Measurements from ENCODE around the gene SORCS3. TPM values are rescaled to one million over a fixed set of nuclear protein-coding genes. Genes with fewer than 3 reads are reported as not detected.

Gene SORCS3
- polyA plus RNA-seq, 1 donor from 2014 or later = 9.8 TPM

DNA sequence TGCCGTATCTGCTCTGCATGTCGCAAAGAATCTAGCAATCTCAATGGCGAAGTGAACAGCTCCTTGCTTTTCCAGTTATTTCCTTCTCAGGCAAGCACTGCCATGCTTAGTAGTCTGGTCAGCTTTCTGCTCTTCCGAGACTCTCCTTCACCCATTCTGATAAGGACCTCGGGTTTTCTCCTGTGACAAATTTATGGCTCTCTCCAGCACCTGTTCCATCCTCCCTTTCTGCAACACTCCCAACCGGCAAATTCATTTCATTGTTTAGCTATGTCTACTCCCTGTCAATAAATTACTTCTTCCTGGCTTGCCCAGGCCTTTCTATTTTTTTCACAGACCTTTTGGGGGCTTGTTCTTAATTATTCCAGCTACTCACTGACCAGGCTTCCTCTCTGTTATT is 252.6 kb downstream of the SORCS3 start:
- H3K36me3 ChIP-seq (ENCODE audit: insufficient read depth, low read length) = no peaks in the 10 kb centered on the region
- H3K9ac ChIP-seq (ENCODE audit: low read length) = no peak overlapping the region
- no peak overlapping the region for H2AFZ ChIP-seq (ENCODE audit: low read depth, low read length)
- no peaks in the 10 kb centered on the region for H4K20me1 ChIP-seq (ENCODE audit: insufficient read depth)
- no peak overlapping the region for H3K4me2 ChIP-seq (ENCODE audit: low read length)
- no peak for TF ChIP-seq EZH2 (IDR thresholded peaks at IDR 0.05; ENCODE audit: borderline replicate concordance, insufficient read depth, low read length, poor library complexity, severe bottlenecking)
- no peak for TF ChIP-seq POLR2AphosphoS5 (IDR thresholded peaks at IDR 0.05)
- H3K27me3 ChIP-seq (ENCODE audit: insufficient read depth, low read depth, low read length) = no peaks in the 10 kb centered on the region
- H3K9me2 ChIP-seq (ENCODE audit: insufficient read depth, low read length) = no peaks in the 10 kb centered on the region
- H3K79me2 ChIP-seq (replicated peaks; ENCODE audit: insufficient read depth, low read length) = no peaks in the 10 kb centered on the region
- H3F3A ChIP-seq (ENCODE audit: insufficient read depth, low read length, poor library complexity, severe bottlenecking) = no peaks in the 10 kb centered on the region
- peaks cover 6% of the 10 kb centered on the region for H3K9me3 ChIP-seq (ENCODE audit: low read length)
- H3K27ac ChIP-seq (ENCODE audit: low read length) = no peak overlapping the region
- H3K4me3 ChIP-seq (ENCODE audit: low read length) = no peak overlapping the region

DNA sequence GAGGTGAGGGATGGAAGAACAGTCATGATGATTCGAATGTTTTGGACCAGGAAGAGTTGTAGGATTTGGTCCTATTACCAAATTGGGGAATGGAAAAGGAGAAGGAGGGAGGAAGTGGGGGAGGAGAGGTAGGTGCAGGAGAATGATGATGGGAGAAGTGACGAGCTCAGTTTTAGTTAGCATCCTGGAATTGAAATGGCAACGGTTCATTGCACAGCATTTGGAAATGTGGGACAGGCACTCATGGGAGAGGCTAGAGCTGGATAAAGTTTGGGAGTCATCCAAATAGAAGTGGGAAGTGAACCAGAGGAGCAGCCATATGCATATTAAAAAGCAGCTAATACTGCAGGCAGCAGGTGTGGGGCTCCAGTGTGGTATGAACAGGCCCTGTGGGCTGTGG is 253.6 kb downstream of the SORCS3 start:
- Histone ChIP-seq H3K36me3 (ENCODE audit: insufficient read depth, low read length) (no peaks in the 10 kb centered on the region), H3K27ac (ENCODE audit: low read length) (no peak overlapping the region), H3K9me3 (ENCODE audit: low read length) (peaks cover 4% of the 10 kb centered on the region), H3K9ac (ENCODE audit: low read length) (no peak overlapping the region), H3K27me3 (ENCODE audit: insufficient read depth, low read depth, low read length) (no peaks in the 10 kb centered on the region), H3K4me2 (ENCODE audit: low read length) (no peak overlapping the region), H3K79me2 (replicated peaks; ENCODE audit: insufficient read depth, low read length) (no peaks in the 10 kb centered on the region), H3F3A (ENCODE audit: insufficient read depth, low read length, poor library complexity, severe bottlenecking) (no peaks in the 10 kb centered on the region), H3K9me2 (ENCODE audit: insufficient read depth, low read length) (no peaks in the 10 kb centered on the region), H2AFZ (ENCODE audit: low read depth, low read length) (no peak overlapping the region), H4K20me1 (ENCODE audit: insufficient read depth) (no peaks in the 10 kb centered on the region), H3K4me3 (ENCODE audit: low read length) (no peak overlapping the region)
- no peak for TF ChIP-seq RAD21 (conservative IDR thresholded peaks at IDR 0.05)
- TF ChIP-seq, protein P1, sequence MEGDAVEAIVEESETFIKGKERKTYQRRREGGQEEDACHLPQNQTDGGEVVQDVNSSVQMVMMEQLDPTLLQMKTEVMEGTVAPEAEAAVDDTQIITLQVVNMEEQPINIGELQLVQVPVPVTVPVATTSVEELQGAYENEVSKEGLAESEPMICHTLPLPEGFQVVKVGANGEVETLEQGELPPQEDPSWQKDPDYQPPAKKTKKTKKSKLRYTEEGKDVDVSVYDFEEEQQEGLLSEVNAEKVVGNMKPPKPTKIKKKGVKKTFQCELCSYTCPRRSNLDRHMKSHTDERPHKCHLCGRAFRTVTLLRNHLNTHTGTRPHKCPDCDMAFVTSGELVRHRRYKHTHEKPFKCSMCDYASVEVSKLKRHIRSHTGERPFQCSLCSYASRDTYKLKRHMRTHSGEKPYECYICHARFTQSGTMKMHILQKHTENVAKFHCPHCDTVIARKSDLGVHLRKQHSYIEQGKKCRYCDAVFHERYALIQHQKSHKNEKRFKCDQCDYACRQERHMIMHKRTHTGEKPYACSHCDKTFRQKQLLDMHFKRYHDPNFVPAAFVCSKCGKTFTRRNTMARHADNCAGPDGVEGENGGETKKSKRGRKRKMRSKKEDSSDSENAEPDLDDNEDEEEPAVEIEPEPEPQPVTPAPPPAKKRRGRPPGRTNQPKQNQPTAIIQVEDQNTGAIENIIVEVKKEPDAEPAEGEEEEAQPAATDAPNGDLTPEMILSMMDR (IDR thresholded peaks at IDR 0.05; ENCODE audit: poor library complexity, severe bottlenecking) = no peak

DNA sequence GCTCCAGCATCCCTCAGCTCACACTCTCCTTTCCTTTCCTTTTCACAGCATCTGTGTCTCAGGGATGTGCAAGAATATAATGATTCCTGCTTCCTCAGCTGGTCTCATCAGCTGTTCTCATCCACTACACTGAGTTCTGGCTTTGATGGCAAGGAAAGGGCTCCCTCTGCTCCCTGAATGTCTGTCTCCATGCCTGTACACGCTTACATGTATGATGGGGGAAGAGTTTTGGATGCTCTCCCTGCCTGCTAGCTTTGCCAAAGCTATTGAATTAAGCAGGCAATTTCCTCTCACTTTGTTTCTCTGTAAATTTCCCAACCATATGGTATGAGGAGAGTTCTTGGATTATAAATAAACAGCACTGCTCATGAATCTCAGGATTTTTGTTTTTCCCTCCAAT is 254.5 kb downstream of the SORCS3 start:
- Histone ChIP-seq H3K79me2 (replicated peaks; ENCODE audit: insufficient read depth, low read length) (no peaks in the 10 kb centered on the region), H4K20me1 (ENCODE audit: insufficient read depth) (no peaks in the 10 kb centered on the region), H3F3A (ENCODE audit: insufficient read depth, low read length, poor library complexity, severe bottlenecking) (no peaks in the 10 kb centered on the region), H3K9me3 (ENCODE audit: low read length) (peaks cover 4% of the 10 kb centered on the region), H3K9ac (ENCODE audit: low read length) (no peak overlapping the region), H2AFZ (ENCODE audit: low read depth, low read length) (no peak overlapping the region), H3K27me3 (ENCODE audit: insufficient read depth, low read depth, low read length) (no peaks in the 10 kb centered on the region), H3K4me3 (ENCODE audit: low read length) (no peak overlapping the region), H3K4me2 (ENCODE audit: low read length) (no peak overlapping the region), H3K36me3 (ENCODE audit: insufficient read depth, low read length) (no peaks in the 10 kb centered on the region), H3K27ac (ENCODE audit: low read length) (no peak overlapping the region), H3K9me2 (ENCODE audit: insufficient read depth, low read length) (no peaks in the 10 kb centered on the region)
- TF ChIP-seq TAF1 (IDR thresholded peaks at IDR 0.05; ENCODE audit: low read depth) (no peak), MXI1 (conservative IDR thresholded peaks at IDR 0.05; ENCODE audit: poor library complexity, severe bottlenecking) (no peak)

DNA sequence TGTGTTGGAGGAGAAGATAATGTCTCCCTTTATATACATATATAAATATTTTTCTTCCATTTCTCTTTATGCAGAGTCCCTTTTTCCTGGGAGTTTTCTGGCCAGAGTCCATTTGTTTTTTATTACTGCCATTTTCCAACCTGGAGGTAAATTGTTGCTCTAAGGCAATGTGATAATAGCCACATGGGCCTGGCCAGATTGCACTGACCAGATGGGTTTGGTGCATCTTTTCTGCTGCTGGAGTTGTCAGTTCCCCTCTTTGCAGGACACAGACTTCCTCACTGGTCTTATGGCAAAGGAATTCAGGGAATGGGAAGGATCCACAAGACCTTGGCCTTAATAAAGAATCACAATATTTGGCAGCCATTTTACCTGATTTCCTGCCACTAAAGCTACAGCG is 254.9 kb downstream of the SORCS3 start:
- no peak overlapping the region for H3K4me3 ChIP-seq (ENCODE audit: low read length)
- TF ChIP-seq TAF1 (IDR thresholded peaks at IDR 0.05; ENCODE audit: low read depth) = no peak
- TF ChIP-seq MXI1 (conservative IDR thresholded peaks at IDR 0.05; ENCODE audit: poor library complexity, severe bottlenecking) = no peak
- no peak for TF ChIP-seq SMC3 (conservative IDR thresholded peaks at IDR 0.05; ENCODE audit: poor library complexity)
- TF ChIP-seq RAD21 (conservative IDR thresholded peaks at IDR 0.05) = no peak
- no peak for TF ChIP-seq EZH2 (IDR thresholded peaks at IDR 0.05; ENCODE audit: borderline replicate concordance, insufficient read depth, low read length, poor library complexity, severe bottlenecking)
- no peak for TF ChIP-seq POLR2AphosphoS5 (IDR thresholded peaks at IDR 0.05)
- TF ChIP-seq, protein P1 (IDR thresholded peaks at IDR 0.05; ENCODE audit: poor library complexity, severe bottlenecking) = no peak
- TF ChIP-seq, protein P2, sequence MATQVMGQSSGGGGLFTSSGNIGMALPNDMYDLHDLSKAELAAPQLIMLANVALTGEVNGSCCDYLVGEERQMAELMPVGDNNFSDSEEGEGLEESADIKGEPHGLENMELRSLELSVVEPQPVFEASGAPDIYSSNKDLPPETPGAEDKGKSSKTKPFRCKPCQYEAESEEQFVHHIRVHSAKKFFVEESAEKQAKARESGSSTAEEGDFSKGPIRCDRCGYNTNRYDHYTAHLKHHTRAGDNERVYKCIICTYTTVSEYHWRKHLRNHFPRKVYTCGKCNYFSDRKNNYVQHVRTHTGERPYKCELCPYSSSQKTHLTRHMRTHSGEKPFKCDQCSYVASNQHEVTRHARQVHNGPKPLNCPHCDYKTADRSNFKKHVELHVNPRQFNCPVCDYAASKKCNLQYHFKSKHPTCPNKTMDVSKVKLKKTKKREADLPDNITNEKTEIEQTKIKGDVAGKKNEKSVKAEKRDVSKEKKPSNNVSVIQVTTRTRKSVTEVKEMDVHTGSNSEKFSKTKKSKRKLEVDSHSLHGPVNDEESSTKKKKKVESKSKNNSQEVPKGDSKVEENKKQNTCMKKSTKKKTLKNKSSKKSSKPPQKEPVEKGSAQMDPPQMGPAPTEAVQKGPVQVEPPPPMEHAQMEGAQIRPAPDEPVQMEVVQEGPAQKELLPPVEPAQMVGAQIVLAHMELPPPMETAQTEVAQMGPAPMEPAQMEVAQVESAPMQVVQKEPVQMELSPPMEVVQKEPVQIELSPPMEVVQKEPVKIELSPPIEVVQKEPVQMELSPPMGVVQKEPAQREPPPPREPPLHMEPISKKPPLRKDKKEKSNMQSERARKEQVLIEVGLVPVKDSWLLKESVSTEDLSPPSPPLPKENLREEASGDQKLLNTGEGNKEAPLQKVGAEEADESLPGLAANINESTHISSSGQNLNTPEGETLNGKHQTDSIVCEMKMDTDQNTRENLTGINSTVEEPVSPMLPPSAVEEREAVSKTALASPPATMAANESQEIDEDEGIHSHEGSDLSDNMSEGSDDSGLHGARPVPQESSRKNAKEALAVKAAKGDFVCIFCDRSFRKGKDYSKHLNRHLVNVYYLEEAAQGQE (IDR thresholded peaks at IDR 0.05; ENCODE audit: borderline replicate concordance) = no peak
- no peak for TF ChIP-seq EP300 (conservative IDR thresholded peaks at IDR 0.05; ENCODE audit: poor library complexity, severe bottlenecking)
- H3K27me3 ChIP-seq (ENCODE audit: insufficient read depth, low read depth, low read length) = no peaks in the 10 kb centered on the region
- no peaks in the 10 kb centered on the region for H3K9me2 ChIP-seq (ENCODE audit: insufficient read depth, low read length)
- no peaks in the 10 kb centered on the region for H3F3A ChIP-seq (ENCODE audit: insufficient read depth, low read length, poor library complexity, severe bottlenecking)
- H3K79me2 ChIP-seq (replicated peaks; ENCODE audit: insufficient read depth, low read length) = no peaks in the 10 kb centered on the region
- H3K9me3 ChIP-seq (ENCODE audit: low read length) = peaks cover 3% of the 10 kb centered on the region
- no peak overlapping the region for H2AFZ ChIP-seq (ENCODE audit: low read depth, low read length)
- H3K27ac ChIP-seq (ENCODE audit: low read length) = no peak overlapping the region
- no peaks in the 10 kb centered on the region for H4K20me1 ChIP-seq (ENCODE audit: insufficient read depth)
- H3K9ac ChIP-seq (ENCODE audit: low read length) = no peak overlapping the region
- no peak overlapping the region for H3K4me2 ChIP-seq (ENCODE audit: low read length)
- H3K36me3 ChIP-seq (ENCODE audit: insufficient read depth, low read length) = no peaks in the 10 kb centered on the region
